ENCODE results near the gene ZNF195. TPM values are rescaled to one million over a fixed set of nuclear protein-coding genes. Genes with fewer than 3 reads are reported as not detected.

ZNF195 gene
- total RNA-seq, 1 experiment from 2014 or later = 85.5 TPM

DNA sequence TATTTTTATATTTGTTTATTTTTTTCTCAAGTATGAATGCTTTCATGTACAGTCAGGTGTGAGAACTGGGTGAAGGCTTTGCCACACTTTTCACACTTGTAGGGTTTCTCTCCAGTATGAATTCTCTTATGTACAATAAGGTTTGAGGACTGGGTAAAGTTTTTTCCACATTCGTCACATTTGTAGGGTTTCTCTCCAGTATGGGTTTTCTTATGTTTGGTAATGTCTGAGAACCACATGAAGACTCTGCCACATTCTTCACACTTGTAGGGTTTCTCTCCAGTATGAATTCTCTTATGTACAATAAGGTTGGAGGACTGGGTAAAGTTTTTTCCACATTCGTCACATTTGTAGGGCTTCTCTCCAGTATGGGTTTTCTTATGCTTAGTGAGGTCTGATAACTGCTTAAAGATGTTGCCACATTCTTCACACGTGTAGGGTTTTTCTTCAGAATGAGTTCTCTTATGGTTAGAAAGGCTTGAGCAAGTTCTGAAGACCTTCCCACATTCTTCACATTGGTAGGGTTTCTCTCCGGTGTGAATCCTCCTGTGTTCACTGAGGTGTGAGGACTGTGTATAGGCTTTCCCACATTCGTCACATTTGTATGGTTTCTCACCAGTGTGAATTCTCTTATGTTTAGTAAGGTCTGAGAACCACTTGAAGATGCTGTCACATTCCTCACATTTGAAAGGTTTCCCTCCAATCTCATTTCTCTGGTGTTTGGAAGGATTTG is 19.7 kb downstream of the ZNF195 start (continued):
- TF ChIP-seq CBFB (CRISPR knock-in tag; IDR thresholded peaks at IDR 0.05; ENCODE audit: low read depth) (no peak), ZNF138 (CRISPR knock-in tag; conservative IDR thresholded peaks at IDR 0.05) (no peak), MXD4 (CRISPR knock-in tag; IDR thresholded peaks at IDR 0.05; ENCODE audit: borderline replicate concordance) (no peak), GTF2I (CRISPR knock-in tag; conservative IDR thresholded peaks at IDR 0.05) (no peak), CREM (CRISPR knock-in tag; IDR thresholded peaks at IDR 0.05) (no peak), ZNF416 (CRISPR knock-in tag; IDR thresholded peaks at IDR 0.05) (no peak), ESRRA (CRISPR knock-in tag; IDR thresholded peaks at IDR 0.05; ENCODE audit: borderline replicate concordance) (no peak), NR1H2 (CRISPR knock-in tag; IDR thresholded peaks at IDR 0.05) (no peak), JUN (CRISPR knock-in tag; IDR thresholded peaks at IDR 0.05) (no peak)
- TF ChIP-seq, protein P1, sequence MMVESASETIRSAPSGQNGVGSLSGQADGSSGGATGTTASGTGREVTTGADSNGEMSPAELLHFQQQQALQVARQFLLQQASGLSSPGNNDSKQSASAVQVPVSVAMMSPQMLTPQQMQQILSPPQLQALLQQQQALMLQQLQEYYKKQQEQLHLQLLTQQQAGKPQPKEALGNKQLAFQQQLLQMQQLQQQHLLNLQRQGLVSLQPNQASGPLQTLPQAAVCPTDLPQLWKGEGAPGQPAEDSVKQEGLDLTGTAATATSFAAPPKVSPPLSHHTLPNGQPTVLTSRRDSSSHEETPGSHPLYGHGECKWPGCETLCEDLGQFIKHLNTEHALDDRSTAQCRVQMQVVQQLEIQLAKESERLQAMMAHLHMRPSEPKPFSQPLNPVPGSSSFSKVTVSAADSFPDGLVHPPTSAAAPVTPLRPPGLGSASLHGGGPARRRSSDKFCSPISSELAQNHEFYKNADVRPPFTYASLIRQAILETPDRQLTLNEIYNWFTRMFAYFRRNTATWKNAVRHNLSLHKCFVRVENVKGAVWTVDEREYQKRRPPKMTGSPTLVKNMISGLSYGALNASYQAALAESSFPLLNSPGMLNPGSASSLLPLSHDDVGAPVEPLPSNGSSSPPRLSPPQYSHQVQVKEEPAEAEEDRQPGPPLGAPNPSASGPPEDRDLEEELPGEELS (CRISPR knock-in tag; IDR thresholded peaks at IDR 0.05) = no peak

DNA sequence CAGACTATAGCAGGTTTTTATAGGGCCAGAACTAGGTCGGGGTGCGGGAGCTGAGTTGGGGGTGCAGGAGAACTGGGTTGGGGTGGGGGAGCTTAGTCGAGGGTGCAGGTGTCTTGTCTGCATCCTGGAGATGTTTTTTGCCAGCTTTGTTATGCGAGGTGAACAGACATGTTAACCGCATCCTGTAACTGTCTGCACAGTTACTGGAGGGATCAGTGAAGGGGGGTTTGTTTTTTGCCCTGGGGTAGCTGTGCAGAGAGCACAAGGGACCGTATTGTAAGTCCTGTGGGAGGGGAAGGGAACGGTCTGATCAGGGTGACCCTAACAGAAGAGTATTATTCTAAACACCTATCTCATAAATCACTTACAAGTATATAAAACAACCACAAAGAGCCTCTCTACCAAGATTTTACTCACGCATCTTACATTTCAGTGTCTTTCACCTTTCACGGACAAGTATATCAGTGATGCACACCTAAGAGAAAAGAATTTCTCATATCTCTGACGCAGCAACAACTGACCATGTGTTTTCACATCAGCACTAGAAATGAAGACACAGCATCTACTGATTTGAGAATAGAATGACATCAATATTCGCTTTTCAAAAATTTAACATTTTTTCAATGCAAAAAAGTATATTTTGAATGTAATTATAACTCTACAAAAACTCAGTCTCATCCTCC is 20.8 kb downstream of the ZNF195 start:
- no peak for TF ChIP-seq OVOL2 (CRISPR knock-in tag; IDR thresholded peaks at IDR 0.05; ENCODE audit: borderline replicate concordance)
- no peak for TF ChIP-seq FOXK1 (CRISPR knock-in tag; IDR thresholded peaks at IDR 0.05)
- TF ChIP-seq ESRRA (CRISPR knock-in tag; IDR thresholded peaks at IDR 0.05; ENCODE audit: borderline replicate concordance) = no peak
- TF ChIP-seq, protein P2, sequence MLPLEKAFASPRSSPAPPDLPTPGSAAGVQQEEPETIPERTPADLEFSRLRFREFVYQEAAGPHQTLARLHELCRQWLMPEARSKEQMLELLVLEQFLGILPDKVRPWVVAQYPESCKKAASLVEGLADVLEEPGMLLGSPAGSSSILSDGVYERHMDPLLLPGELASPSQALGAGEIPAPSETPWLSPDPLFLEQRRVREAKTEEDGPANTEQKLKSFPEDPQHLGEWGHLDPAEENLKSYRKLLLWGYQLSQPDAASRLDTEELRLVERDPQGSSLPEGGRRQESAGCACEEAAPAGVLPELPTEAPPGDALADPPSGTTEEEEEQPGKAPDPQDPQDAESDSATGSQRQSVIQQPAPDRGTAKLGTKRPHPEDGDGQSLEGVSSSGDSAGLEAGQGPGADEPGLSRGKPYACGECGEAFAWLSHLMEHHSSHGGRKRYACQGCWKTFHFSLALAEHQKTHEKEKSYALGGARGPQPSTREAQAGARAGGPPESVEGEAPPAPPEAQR (CRISPR knock-in tag; IDR thresholded peaks at IDR 0.05) = no peak
- TF ChIP-seq, protein P3, sequence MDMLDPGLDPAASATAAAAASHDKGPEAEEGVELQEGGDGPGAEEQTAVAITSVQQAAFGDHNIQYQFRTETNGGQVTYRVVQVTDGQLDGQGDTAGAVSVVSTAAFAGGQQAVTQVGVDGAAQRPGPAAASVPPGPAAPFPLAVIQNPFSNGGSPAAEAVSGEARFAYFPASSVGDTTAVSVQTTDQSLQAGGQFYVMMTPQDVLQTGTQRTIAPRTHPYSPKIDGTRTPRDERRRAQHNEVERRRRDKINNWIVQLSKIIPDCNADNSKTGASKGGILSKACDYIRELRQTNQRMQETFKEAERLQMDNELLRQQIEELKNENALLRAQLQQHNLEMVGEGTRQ (CRISPR knock-in tag; IDR thresholded peaks at IDR 0.05) = no peak
- TF ChIP-seq ZNF317 (CRISPR knock-in tag; IDR thresholded peaks at IDR 0.05; ENCODE audit: borderline replicate concordance, low read depth) = no peak
- no peak for TF ChIP-seq ZNF219 (CRISPR knock-in tag; IDR thresholded peaks at IDR 0.05; ENCODE audit: borderline replicate concordance)
- no peak for TF ChIP-seq CREB1 (CRISPR knock-in tag; IDR thresholded peaks at IDR 0.05)
- TF ChIP-seq ATF1 (CRISPR knock-in tag; IDR thresholded peaks at IDR 0.05) = no peak
- TF ChIP-seq CREM (CRISPR knock-in tag; IDR thresholded peaks at IDR 0.05) = no peak
- TF ChIP-seq MXD4 (CRISPR knock-in tag; IDR thresholded peaks at IDR 0.05; ENCODE audit: borderline replicate concordance) = no peak
- TF ChIP-seq, protein P1 (CRISPR knock-in tag; IDR thresholded peaks at IDR 0.05) = no peak
- TF ChIP-seq ZNF396 (CRISPR knock-in tag; IDR thresholded peaks at IDR 0.05; ENCODE audit: borderline replicate concordance) = no peak
- CTCF ChIA-PET = no interaction called here
- Mint-ChIP-seq H3K9me3 (peaks cover 69% of the 10 kb centered on the region), H3K4me1 (no peaks in the 10 kb centered on the region), H3K36me3 (peaks cover 71% of the 10 kb centered on the region), H3K4me3 (no peak overlapping the region), H3K27me3 (ENCODE audit: low read depth) (peaks cover 24% of the 10 kb centered on the region), H3K27ac (no peak overlapping the region)
- POLR2A ChIA-PET = no interaction called here
- DNase-seq (ENCODE audit: low spot score) = no peak
- ATAC-seq = no peak

Data from WTC11 (cell line).